ENCODE data around the gene HIP1R. TPM values are rescaled to one million over a fixed set of nuclear protein-coding genes. Genes with fewer than 3 reads are reported as not detected.

HIP1R gene
- total and polyA plus RNA-seq, 2 of the 8 experiments (the other 6 are each of a cell fraction or from before 2014, with no cell fraction given) = 11.2 to 14.5 TPM

DNA sequence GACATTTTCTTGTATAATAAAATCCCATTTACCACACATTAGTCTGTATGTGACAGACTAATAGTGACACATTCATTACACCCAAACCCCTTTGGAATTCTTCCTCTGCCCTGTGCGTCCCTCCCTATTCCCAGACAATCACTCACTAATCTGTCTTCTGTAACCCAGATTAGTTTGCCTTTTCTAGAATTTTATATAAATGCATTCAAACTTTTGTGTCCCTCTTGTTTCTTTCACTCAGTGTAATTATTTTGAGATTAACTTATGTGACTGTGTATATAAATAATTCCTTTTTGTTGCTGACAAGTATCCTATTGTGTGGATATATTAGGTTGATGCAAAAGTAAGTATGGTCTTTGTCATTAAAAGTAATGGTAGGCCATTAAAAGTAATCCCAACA, 27.6 kb upstream of the HIP1R start:
- Histone ChIP-seq H3K79me2 (ENCODE audit: control insufficient read depth in 1 of 2, insufficient read depth in 2 of 2, low read length in 2 of 2) (no peaks in the 10 kb centered on the region), H3K14ac (ENCODE audit: insufficient read length) (no peak overlapping the region), H3K79me1 (ENCODE audit: low read depth, low read length) (no peaks in the 10 kb centered on the region), H2BK5ac (ENCODE audit: low read depth, low read length) (no peak overlapping the region), H4K91ac (replicated peaks; ENCODE audit: insufficient read length, low read length) (no peak overlapping the region), H2BK15ac (ENCODE audit: low read length) (no peak overlapping the region), H3K9me3 (ENCODE audit: insufficient read depth in 2 of 2, low read depth in 1 of 2, low read length in 1 of 2) (no peaks in the 10 kb centered on the region), H3K23ac (ENCODE audit: insufficient read length) (no peak overlapping the region), H3K27me3 (replicated peaks in 1 of 4; ENCODE audit: control insufficient read depth in 3 of 4, extremely low read depth in 1 of 4, insufficient read depth in 3 of 4, low read length in 3 of 4) (no peaks in the 10 kb centered on the region), H3K23me2 (ENCODE audit: low read depth, low read length) (no peaks in the 10 kb centered on the region), H4K20me1 (replicated peaks in 1 of 2; ENCODE audit: control insufficient read depth in 1 of 2, insufficient read depth in 2 of 2, low read length in 2 of 2) (no peaks in the 10 kb centered on the region), H3K9ac (replicated peaks in 1 of 4; ENCODE audit: extremely low read depth in 1 of 4, low read depth in 3 of 4, low read length in 3 of 4) (no peak overlapping the region), H2AFZ (ENCODE audit: low read length) (no peak overlapping the region), H4K5ac (ENCODE audit: insufficient read length, low read depth, low read length) (no peak overlapping the region), H2BK12ac (ENCODE audit: low read depth, low read length) (no peak overlapping the region), H4K8ac (ENCODE audit: extremely low read depth, insufficient read depth, low read length) (no peak overlapping the region), H2AK5ac (ENCODE audit: low read depth, low read length) (no peak overlapping the region), H2BK20ac (ENCODE audit: low read length) (no peak overlapping the region), H3K4me2 (ENCODE audit: insufficient read depth in 1 of 2, low read depth in 2 of 2, low read length in 2 of 2) (no peak overlapping the region), H3K36me3 (ENCODE audit: control insufficient read depth in 2 of 4, insufficient read depth in 4 of 4, low read length in 3 of 4) (no peaks in the 10 kb centered on the region), H2BK120ac (replicated peaks; ENCODE audit: low read depth, low read length) (no peak overlapping the region), H3K27ac (ENCODE audit: low read depth, low read length) (no peak overlapping the region), H3K4me3 (ENCODE audit: extremely low read depth in 1 of 4, insufficient read depth in 2 of 4, low read depth in 3 of 4, low read length in 4 of 4) (no peak overlapping the region), H3K18ac (ENCODE audit: extremely low read depth, low read length) (no peak overlapping the region), H3K4me1 (replicated peaks in 1 of 4; ENCODE audit: control insufficient read depth in 3 of 4, insufficient read depth in 4 of 4, low read length in 3 of 4) (no peaks in the 10 kb centered on the region), H3K4ac (replicated peaks; ENCODE audit: insufficient read length, low read depth, low read length) (no peak overlapping the region), H3K56ac (replicated peaks; ENCODE audit: insufficient read length, low read depth, low read length) (no peak overlapping the region)
- no peak for FAIRE-seq
- WGBS, 2 experiments (ENCODE audit: extremely low coverage in 1 of 2, insufficient coverage in 1 of 2, insufficient read length in 1 of 2, insufficient replicate concordance in 2 of 2, low coverage in 1 of 2, low lambda C conversion rate in 2 of 2, missing lambda C conversion rate in 1 of 2) = 77% methylated on average over 1 of the region's 1 CpG; no CpG with 5 or more reads in 1 of the 2 experiments
- CTCF ChIA-PET (ENCODE audit: partially characterized antibody) = interaction anchor here (1.1 to 1.9 kb wide), 2 partner anchors 10 to 12 kb away, joined by 3 to 5 read pairs; no protein-coding TSS in a partner anchor
- POLR2A ChIA-PET (ENCODE audit: partially characterized antibody) = interaction anchor here (0.6 kb wide), 1 partner anchor 52 kb away, joined by 4 read pairs; no protein-coding TSS in a partner anchor
- DNase-seq (ENCODE audit: low read depth in 1 of 2, low spot score in 2 of 2) = no peak
- TF ChIP-seq JUN (IDR thresholded peaks at IDR 0.05; ENCODE audit: low read depth, low read length) (no peak), EGR1 (IDR thresholded peaks at IDR 0.05; ENCODE audit: borderline replicate concordance, low read depth, low read length) (no peak), KDM4A (IDR thresholded peaks at IDR 0.05; ENCODE audit: low read depth, low read length, severe bottlenecking) (no peak), SIX5 (IDR thresholded peaks at IDR 0.05; ENCODE audit: low read depth, low read length) (no peak), CHD2 (IDR thresholded peaks at IDR 0.05; ENCODE audit: low read length) (no peak), SAP30 (IDR thresholded peaks at IDR 0.05; ENCODE audit: insufficient read depth, insufficient replicate concordance, low read length) (no peak), MAFK (IDR thresholded peaks at IDR 0.05; ENCODE audit: low read depth, low read length) (no peak), EZH2 (IDR thresholded peaks at IDR 0.05; ENCODE audit: low read depth, low read length, severe bottlenecking) (no peak)
